HL-60/S4 treated with phorbol 12-myristate 13-acetate at 8.2 ng/mL for 4 days and 3 days (cell line): Measurements from ENCODE around the gene C2CD3.
"Not testable (repeated sequence)": the region's sequence is repeated elsewhere in the genome, so short reads cannot be mapped to it uniquely, and the experiment has no call there.

Experiments
- in situ Hi-C: fragments of 300-500 bp; cut with MboI; formaldehyde crosslinking; loops from 2 replicates; pipeline ENCODE4 v1.15.0; 2022; ENCODE audit warnings: low sequenced_read_pairs

Gene C2CD3

GRCh38 chr11:74159642-74160041 lies 11.2 kb downstream of the C2CD3 start:
- in situ Hi-C loops, result no loop called here

GRCh38 chr11:74157169-74157568 lies 13.6 kb downstream of the C2CD3 start:
- in situ Hi-C loops, result no loop called here

- in situ Hi-C loops, result no loop called here
Measured at GRCh38 chr11:74154620-74155281, 16.1 kb downstream of the C2CD3 start.

- in situ Hi-C loops, result no loop called here
Measured at GRCh38 chr11:74153224-74153623, 17.6 kb downstream of the C2CD3 start.

- in situ Hi-C loops, result no loop called here
Measured at GRCh38 chr11:74147199-74147929, 23.4 kb downstream of the C2CD3 start.

- in situ Hi-C loops, result no loop called here
Measured at GRCh38 chr11:74144592-74144991, 26.2 kb downstream of the C2CD3 start.

GRCh38 chr11:74142624-74143023 lies 28.2 kb downstream of the C2CD3 start:
- in situ Hi-C loops, result no loop called here

- in situ Hi-C loops, result no loop called here
Measured at GRCh38 chr11:74141908-74142307, 28.9 kb downstream of the C2CD3 start.

- in situ Hi-C loops, result no loop called here
Measured at GRCh38 chr11:74141241-74141695, 29.5 kb downstream of the C2CD3 start.

- in situ Hi-C loops, result not testable (repeated sequence)
Measured at GRCh38 chr11:74139919-74140431, 30.8 kb downstream of the C2CD3 start.

- in situ Hi-C loops, result no loop called here
Measured at GRCh38 chr11:74139151-74139918, 31.5 kb downstream of the C2CD3 start.

GRCh38 chr11:74138572-74138971 lies 32.2 kb downstream of the C2CD3 start:
- in situ Hi-C loops, result no loop called here

GRCh38 chr11:74138021-74138420 lies 32.8 kb downstream of the C2CD3 start:
- in situ Hi-C loops, result no loop called here

GRCh38 chr11:74135127-74135840 lies 35.5 kb downstream of the C2CD3 start:
- in situ Hi-C loops, result no loop called here

- in situ Hi-C loops, result no loop called here
Measured at GRCh38 chr11:74134661-74135060, 36.1 kb downstream of the C2CD3 start.

GRCh38 chr11:74133436-74133835 lies 37.4 kb downstream of the C2CD3 start:
- in situ Hi-C loops, result no loop called here

- in situ Hi-C loops, result no loop called here
Measured at GRCh38 chr11:74132833-74133232, 38.0 kb downstream of the C2CD3 start.

GRCh38 chr11:74129121-74129520 lies 41.7 kb downstream of the C2CD3 start:
- in situ Hi-C loops, result not testable (repeated sequence)

GRCh38 chr11:74123008-74123448 lies 47.8 kb downstream of the C2CD3 start:
- in situ Hi-C loops, result no loop called here

- in situ Hi-C loops, result no loop called here
Measured at GRCh38 chr11:74121804-74122203, 49.0 kb downstream of the C2CD3 start.
